GM04504 (cell line): Measurements from ENCODE around the gene CTSW.
"Not testable (repeated sequence)": the region's sequence is repeated elsewhere in the genome, so short reads cannot be mapped to it uniquely, and the experiment has no call there.

Experiments used
- DNase-seq: peaks from one replicate; pipeline ENCODE4 v3.0.0-alpha.2; 2012; ENCODE audit warnings: low read depth

Gene CTSW

GRCh38 chr11:65886826-65887722 is 7.4 kb downstream of the CTSW start:
- DNase-seq: no peak

GRCh38 chr11:65887723-65888162 is 8.1 kb downstream of the CTSW start:
- no peak for DNase-seq

- peak; percentile 95 for DNase-seq
These were observed 8.7 kb downstream of the CTSW start, which contains the start of gene FIBP for GRCh38 chr11:65888163-65888814. TSS of gene FIBP (minus strand) at chr11:65888471. CDS start at chr11:65888418, 53 bp downstream.

GRCh38 chr11:65890324-65891218 is 10.9 kb downstream of the CTSW start, which contains the start of gene CCDC85B:
TSS of gene CCDC85B (plus strand) at chr11:65890673. CDS start at chr11:65890784, 111 bp downstream.
- DNase-seq: peak; percentile 93

- DNase-seq: no peak
These were observed 11.8 kb downstream of the CTSW start for GRCh38 chr11:65891219-65892136.

GRCh38 chr11:65892137-65892540 is 12.5 kb downstream of the CTSW start:
- not testable (repeated sequence) for DNase-seq

DNA sequence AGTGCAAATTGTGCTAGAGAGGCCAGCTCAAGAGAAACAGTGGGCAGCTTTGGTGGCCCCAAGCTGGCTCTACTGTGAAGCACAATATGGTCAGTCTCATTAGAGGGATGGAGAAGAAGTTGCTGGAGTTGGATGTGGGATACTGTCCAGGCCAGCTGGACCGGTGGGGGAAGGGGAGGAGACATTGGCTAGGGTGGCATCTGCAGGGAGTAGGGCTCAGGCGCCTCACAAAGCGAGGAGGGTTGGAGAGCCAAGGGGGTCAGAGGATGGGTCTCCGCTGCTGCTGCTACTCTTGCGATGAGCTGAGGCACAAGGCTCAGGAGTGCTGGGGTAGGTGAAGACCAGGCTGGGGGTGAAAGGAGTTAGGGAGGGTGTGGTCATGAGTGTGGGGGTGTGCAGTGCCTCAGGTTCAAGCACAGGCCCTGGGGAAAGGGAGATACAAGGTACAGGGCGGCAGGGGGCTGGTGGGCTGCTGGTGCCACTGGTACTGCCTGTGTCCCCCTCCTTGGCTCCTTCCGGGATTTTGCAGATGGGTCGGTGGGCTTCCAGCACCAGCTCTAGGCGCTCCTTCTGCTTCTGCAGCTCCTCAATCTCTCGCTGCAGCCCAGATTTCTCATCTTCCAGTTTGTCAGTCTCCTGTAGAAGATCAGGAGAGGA is 13.2 kb downstream of the CTSW start:
- DNase-seq: no peak

DNA sequence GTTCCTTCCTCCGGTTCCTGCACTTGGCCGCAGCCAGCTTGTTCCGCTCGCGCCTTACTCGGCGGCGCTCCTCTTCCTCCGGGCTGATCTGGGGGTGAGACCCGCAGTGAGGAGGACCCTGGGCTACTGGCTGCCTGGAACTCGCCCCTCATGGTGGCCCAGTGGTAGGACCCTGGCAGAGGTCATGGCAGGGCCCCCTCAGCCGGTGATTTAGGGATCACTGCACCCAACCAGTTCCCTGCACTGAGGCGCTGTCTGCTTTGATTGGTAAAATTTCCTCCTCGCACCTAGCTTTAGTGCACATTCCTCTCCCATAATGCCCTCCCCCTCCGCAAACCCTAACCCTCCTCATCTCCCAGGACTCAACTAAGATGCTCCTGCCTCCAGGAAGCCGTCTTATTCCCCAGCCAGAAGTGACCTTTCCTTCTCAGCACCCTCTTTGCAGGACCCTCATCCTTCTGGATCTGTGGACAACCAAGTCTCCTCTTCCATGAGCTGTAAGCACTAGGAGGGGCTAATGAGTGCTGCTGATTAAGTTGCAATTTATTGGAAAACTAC is 14.5 kb downstream of the CTSW start:
- DNase-seq: no peak

- DNase-seq: no peak
These were observed 15.9 kb downstream of the CTSW start for GRCh38 chr11:65895482-65895981.

GRCh38 chr11:65896034-65896999 is 16.7 kb downstream of the CTSW start:
- DNase-seq: no peak

DNA sequence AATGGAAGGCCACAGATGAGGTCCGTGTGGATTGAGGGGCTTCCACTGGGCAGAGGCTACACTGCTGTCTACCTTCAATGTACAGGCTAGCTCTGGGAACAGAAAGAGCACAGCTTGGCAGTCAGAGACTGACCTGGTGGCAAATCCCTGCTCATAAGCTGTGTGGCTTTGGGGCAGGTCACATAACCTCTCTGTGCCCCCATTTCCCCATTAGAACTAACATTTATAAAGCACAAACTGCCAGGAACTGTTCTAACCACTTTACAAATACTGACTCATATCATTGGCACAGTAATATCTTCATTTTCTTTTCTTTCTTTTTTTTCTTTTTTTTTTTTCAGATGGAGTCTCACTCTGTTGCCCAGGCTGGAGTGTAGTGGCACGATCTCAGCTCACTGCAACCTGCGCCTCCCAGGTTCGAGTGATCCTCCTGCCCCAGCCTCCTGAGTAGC is 17.4 kb downstream of the CTSW start:
- DNase-seq: no peak

DNA sequence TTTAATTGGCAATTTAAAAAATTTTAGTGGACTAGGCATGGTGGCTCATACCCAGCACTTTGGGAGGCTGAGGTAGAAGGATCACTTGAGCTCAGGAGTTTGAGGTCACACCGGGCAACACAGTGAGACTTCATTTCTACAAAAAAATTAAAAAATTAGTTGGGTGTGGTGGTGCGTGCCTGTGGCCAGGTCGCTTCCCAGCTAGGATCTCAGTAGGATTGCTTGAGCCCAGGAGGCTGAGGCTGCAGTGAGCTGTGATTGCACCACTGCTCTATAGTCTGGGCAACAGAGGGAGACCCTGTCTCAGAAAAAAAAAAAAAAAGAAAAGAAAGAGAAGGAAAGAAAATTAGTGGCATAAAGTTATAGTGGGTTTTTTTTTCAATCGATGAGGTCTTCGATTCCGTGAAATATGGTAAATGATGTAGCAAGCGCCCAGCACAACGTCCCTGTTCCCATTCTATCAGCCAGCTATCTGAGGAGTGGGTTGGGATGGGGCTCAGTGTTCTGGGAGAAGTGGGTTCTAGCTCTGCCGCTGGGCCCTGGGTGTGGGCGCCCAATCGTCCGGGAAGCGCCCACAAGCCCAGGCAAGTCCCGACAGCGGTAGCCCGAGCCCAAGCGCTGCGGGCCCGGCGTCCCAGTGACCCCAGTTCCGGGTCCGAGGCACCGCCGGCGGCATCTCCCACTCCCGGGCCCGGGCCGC is 19.2 kb downstream of the CTSW start:
- DNase-seq: no peak

GRCh38 chr11:65899356-65900124 is 19.9 kb downstream of the CTSW start:
- DNase-seq: peak; percentile 74

DNA sequence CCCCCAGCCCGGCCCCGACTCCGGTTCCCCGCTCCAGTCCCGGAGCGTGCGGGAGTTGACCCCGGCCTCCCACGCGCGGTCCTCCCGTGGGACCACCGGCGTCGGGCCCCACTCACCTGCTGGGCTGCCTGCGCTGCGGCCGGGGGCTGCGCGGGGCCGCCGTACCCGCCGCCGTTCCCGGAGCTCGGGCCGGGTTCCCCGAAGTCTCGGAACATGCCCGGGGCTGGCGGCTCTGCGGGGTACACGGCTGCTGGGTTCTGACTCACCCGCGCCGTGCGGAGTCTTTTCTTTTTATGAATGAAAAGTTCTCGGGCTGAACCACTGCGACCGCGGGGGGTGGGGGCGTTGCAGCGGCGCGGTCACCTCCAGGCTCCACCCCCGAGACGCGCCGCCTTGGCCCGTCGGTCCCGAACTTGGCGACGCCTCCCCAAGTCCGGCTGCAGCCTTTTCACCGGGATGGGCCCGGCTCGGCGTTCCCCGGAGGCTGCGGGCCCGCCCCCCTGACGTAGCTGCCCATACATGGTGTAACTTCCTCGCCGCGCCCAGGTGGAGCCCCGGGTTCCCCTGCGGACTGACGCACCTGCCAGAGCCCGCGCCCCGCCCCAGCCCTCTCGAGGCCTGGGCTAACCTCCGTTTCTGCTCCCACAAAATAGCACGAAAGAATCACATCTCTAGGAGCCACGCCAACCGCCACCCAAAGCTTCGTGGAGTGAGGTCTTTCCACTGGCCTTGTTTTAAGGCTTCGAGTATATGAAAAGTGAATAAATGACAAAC is 20.7 kb downstream of the CTSW start, which contains the start of gene FOSL1:
Gene FOSL1, minus strand, starts transcription at position 264 of the 774 bp plus-strand sequence. Its CDS starts 49 bp downstream, at position 215.
- DNase-seq: peak; percentile 94

DNA sequence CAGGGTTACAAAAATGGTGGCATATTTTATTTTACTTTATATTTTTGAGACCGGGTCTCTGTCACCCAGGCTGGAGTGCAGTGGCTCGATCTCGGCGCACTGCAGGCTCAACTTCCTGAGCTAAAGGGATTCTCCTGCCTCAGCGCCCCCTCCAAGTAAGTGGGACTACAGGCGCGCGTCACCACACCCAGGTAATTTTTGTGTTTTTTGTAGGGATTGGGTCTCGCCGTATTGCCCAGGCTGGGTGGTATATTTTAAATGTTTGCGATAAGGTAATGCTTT is 21.2 kb downstream of the CTSW start:
- DNase-seq: no peak

DNA sequence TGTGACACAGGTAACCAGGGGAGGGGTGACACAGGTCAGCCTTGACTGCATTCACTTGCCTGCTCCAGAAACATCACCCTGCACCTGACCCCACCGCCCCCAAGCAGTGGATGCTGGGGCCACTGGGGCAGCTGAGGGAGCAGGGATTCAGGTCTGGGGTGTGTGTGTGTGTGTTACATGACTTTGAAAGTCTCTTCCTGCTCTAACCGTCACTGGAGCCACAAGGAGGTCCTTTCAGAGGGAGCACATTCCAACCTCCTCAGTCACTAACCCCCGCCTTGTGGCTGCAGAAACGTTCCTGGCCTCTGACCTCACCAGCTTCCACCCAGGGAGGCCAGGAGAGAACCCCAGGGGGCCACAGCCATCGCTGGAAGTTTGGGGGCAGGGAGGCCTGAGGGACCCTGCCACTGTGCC is 23.4 kb downstream of the CTSW start:
- peak; percentile 84 for DNase-seq
